Tongue (tissue), 2 donors: ENCODE data around the gene CACNA1S. TPM values are rescaled to one million over a fixed set of nuclear protein-coding genes. Genes with fewer than 3 reads are reported as not detected.

Source experiments
- DNase-seq: peaks from one replicate; pipeline ENCODE4 v3.0.0-alpha.2; 2015
- total RNA-seq: library from RNA; depleted of rRNA; stranded (reverse); fragments of >200 nt; gene quantifications from one replicate; pipeline ENCODE4 v1.2.3, GENCODE V29; 2014

The CACNA1S gene
- 74.9 TPM for total RNA-seq

DNA sequence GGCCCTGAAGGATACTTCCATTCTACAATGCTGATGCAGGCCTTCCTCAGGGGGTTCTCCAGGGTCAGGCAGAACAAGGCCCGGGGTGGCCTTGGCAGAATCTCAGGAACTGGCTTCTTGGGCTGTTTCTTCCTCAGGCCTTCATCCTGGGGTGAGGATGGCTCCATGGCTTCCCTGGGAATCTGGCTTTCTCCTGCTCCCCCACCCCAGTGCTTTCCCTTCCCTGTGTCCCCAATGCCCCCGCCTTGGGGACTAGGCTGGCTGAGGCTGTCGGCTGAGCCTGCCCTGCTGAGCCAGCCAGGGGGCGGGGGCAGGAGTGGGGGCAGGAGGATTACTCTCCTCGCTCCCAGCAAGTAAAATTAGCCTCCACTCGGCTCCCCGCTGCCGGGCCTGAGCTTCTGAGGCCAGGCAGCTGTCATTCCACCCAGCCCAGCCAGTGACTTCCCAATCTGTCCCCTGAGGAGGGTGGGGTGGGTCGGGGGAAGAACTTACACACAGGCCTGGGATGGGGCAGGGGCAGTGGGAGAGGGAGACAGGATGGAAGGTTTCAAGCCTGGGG is at the start of gene CACNA1S:
Gene CACNA1S, minus strand, starts transcription at position 254 of the 559 bp plus-strand sequence. Its CDS starts 87 bp downstream, at position 167.
- peak; percentile 89 for DNase-seq

DNA sequence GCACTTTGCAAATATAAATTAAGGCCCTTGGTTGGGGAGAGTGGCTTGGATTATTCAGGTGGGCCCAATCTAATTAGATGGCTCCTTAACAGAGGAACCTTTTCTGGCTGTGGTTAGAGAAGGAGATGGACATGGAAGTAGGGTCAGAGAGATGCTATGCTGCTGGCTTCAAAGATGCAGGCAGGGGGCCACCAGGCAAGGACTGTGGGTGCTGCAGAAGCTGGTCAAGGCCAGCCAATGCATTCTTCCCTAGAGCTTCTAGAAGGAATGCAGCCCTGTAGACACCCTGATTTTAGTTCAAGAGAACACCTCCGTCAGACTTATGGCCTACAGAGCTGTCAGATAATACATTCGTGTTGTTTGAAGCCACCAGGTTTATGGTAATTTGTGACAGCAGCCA is 45.7 kb upstream of the CACNA1S start:
- DNase-seq, result no peak

DNA sequence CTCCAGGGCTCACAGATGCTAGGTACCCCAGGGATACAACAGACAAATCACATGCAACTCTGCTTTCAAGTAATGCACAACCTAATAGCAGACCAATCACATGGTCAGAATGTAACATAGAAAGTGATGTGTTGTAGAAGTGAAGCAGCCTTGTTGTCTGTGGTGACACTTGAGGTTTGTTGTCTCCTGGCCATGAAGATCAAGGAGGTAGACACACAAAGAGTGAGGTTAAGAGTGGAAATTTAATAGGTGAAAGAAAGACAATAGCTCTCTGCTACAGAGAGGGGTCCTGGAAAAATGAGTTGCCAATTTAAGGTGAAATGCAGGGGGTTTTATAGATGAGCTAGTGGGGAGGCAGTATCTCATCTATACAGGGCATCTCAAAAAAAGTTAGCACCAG is 44.6 kb upstream of the CACNA1S start:
- no peak for DNase-seq

DNA sequence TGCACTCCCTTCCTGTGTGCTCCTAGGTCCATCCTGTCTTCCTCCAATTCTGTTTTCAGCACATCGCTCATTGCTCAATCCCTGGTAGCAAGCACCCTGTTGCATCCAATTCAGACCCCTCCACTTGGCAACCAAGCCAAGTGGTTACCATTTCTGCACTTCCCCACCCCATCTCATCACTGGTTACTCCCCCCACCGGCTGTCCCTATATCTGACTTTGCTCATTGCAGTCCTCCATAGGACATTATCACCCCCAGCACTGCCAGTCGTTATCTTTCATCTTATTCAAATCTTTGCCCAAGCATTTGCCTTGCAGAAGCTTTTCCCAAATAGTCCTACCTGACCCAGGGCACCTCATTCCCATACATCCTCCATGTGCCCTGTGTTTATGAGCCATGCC is 44.1 kb upstream of the CACNA1S start:
- no peak for DNase-seq

DNA sequence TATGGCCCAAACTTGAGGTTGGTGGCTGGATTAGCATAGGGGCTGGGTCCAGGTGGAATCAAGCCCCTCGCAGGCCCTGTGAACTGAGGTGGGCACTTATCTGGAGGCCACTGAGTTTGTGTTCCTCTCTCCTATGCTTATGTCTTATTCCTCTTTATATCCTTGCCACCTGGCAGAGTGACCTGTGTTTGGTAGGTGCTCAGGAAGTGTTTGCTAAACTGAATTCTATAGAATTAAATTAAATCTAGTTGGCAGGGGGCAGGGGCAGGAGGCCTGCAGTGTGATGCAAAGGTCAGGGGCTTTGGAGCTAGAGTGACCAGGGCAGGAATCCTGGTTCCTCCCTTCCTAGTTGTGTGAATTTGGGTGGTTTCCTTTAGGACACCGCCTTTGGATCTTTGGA is 43.1 kb upstream of the CACNA1S start:
- no peak for DNase-seq

DNA sequence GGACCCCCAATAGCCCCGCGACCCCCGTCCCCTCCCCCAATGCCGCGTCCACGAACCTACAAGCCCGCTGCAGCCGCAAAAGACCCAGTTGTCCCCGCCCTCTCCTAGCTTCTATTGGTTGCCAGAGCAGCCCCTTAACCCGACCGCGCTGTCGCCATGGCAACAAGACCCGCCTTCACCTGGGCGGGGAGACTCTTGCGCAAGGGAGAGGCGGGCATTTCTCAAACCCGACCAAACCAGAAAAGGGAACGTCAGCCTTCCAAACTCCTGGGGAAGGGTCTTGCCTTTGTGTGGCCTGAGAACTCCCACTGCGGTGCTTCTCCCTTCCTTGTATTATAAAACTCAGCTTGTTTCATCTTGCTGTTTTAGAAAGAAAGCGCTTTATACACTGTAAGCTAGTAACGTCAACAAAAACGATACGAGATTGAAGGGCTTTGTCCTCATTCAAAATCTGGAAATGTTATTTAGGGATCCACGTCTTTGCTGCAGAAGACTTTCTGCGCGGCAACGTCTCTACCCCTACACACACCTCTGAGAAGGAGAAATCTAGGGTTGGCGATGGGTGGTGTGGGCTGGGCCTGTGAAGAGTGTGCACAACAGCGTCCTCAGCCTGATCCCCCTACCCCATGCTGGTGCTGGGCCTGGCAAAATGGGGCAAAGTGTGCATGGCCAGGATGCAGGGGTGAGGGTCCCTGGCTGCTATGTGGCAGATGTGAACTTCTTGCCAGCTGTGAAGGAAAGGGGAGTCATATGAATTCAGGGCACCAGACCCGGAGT is 42.4 kb upstream of the CACNA1S start, which contains the start of gene TMEM9:
Gene TMEM9, minus strand, starts transcription at position 86 of the 777 bp plus-strand sequence. CDS start 551 bp downstream, outside the sequence.
- DNase-seq, result peak; percentile 99

DNA sequence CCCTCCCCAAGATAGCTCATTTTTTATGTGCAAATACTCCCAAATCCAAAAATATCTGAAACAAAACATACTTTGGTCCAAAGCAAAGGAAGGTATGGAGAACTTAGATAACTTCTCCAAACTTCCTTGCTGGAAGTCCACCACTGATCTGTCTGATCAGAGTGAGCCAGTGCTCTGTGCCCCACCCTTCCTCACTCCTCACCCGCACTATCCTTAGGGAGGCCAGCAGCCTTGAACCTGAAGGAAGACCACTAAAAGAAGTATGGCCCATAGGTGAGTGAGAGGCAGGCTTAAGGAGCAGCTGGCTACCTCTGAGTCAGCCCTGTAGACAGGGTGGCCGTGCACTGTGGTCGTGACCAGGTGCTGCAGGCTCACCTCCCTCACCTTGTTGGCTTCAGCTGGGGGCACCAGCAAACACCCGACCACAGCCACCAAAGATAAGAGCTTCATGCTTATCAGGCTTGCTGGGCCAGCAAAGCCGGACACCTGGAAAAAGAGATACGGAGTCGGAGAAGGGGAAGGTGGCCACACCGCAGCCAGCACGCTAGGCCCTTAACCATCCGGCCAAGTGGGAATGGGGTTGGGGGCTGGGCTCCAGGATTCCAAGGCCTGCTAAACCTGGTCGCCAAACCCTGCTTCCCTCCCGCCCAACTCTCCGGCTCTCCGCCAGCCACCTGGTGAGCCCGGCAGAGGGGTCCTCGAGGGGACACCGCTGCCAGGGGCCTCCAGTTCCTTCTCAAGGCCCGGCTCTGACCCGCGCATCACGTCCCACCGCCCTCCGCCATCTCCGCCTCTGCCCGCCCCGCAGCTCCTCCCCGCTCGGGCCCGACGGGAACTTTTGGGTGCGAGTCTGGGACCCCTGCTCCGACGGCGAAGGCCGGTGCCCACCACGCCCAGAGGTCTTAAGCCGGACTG is 41.5 kb upstream of the CACNA1S start:
- no peak for DNase-seq

DNA sequence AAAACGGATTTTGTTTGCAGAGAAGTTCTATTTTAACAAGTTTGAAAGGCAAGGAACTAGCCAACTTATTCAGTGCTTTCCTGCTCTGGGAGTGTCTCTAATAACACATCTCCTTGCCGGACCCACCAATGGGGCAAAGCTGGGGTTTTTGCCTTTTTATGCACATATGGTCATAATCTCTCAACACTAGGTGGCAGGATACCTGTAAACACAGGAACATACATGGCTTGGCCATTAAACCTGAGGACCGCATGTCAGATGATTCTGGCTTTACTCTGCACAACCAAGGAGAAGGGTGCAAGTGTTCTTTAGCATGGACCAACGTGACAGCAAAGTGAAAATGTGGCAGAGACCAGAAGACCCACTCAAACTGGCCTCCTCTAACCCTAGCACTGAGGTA is 37.2 kb upstream of the CACNA1S start:
- no peak for DNase-seq

DNA sequence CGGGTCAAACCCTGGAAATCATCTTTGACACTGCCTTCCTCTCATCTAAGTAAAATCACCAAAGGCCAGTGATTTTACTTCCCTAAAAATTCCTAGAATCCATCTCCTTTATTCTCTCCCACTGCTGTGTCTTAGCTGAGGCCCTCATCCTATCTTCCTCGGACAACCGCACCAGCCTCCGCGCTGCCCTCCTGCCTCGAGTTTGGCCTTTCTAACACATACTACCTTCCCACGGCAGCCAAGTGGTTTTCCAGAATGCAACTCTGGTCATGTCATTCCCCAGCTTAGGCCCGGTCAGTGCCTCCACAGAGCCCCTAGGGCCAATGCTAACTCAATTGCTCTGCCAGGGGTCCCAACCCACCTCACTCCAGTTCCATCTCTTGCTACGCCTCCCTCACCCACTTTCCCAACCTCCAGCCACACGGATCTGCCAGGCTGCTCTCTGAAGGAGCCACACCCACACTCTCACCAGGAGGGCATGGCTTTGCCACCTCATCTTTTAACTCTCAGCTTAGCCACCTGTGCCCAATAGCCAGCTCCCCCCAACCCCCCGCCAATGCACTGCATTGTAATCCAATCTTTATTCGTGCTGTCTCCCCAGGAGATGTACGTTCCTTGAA is 35.3 kb upstream of the CACNA1S start:
- no peak for DNase-seq

DNA sequence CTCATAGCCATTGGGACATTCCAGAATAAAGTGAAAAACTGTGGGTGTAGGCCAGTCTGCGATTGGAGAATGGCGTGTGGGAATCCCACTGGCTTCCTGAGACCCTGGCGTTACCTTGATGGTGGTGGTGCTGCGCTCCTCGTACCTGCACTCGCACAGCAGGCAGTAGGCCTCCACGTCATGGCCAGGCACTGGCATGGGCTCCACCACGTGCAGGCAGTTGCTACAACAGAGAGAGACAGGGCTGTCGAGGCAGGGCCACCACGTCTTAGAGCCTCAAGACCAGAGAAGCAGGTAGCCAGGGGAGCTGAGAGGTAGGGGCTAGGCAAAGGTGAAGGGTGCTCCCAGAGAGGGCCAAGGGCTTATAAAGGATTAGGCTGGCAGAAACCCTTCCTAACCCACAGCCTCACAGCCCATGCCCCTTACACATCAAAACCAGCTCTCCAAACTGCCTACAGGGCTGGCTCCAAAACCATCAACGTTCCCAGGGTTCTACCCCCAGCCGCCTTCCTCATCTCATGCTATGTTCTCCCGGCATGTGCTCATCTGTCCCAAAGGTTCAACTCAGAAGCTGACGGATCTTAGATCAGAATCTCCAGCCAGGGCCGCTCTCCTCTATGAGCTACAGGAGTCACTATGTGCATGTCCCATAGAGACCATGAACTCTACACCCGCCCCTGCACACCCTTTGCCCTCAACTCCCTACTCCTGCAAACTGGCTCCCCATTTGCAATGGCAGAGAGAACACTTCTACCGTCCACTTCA is 34.6 kb upstream of the CACNA1S start:
- DNase-seq, result no peak

DNA sequence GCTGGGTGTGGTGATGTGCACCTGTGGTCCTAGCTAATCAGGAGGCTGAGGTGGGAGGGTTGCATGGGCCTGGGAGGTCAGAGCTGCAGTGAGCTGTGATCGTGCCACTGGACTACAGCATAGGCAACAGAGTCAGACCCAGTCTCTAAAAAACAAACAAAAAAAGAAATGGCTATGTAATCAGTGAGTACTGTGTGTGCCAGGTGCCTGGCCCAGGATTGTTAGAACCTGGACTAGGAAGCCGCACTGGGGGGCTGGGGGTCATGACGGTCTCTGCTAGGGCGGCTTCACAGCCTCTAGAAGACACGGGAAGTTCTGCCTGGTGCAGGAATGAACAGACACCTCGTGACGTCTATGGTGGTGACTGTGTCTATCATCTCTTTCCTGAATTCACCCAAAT is 33.6 kb upstream of the CACNA1S start:
- DNase-seq, result no peak

DNA sequence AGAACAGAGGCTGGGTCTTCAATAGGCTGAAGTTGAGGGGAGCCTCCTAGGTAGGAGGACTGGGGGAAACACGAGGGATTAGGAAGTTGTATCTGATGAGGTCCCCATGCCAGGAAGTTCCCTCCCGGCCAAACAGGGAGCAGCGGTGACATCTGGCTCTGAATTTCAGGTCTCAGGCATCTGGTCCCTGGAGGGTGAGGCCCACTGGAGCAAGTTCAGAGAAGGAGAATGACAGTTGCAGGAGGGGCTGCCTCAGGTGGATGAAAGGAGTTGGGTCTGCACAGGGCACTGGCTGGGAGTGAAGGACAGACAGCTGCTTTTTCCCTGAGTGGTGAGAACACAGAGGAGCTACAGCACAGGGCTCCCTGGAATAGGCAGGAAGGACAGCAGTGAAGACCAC is 32.9 kb upstream of the CACNA1S start:
- DNase-seq, result no peak

DNA sequence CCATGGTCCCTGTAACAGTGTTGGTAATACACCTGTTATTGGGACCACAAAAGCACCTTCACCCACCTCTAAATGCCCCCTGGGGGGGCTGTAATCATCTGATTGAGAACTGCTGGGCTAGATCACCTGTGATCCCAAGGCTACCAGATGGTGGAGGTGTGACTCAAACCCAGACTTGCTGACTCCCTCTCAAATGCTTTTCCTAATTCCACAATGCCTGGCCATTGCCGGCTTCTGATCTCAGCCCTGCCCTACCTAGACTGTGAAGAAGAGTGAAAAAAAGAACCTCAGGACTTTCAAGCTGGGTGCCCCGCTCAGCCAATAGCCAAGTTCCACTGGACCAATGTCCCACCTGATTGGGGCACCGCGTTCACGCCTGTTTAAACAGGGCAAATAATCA is 32.5 kb upstream of the CACNA1S start:
- no peak for DNase-seq

DNA sequence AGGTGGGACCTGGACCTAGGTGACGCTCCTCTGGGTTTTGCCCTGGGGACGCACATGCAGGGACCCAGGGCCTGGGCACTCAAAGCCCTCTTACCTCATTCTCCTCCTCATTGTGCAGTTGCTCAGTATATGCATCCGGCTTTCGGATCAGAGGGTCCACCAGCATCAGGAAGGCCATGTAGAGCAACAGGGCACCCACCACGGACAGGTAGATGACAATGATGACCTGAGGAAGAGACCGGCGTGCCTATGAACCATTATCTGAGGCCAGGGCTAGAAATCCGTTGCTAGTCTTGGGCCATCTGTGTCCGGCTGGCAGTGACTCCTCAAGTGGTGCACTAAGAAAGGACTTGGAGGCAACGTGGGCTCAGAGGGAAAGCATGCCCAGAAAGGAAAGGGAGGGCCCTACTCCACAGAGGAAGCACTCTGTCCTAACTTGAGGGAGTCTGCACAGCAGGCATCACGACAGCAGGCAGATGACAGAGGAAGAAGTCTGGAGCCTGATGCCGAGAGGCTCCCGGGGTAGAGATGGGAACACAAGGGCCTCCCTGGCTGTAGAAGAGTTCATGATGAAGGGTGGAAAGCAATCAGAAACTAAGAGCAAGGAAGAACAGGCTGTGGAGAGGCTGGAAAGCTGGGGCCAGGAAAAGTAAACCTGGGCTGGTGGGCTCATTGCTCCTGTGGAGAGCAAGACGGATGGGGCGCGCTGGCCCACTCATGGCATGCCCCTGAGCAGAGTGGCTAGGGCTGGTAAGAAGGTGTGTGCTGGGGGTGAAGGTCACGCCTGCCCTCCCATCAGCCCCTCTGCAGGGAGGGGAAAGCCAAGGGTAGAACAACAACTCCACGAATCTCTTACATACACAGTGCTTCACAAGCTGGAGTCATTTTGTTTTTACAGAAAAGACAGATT is 31.8 kb upstream of the CACNA1S start:
- DNase-seq, result no peak

DNA sequence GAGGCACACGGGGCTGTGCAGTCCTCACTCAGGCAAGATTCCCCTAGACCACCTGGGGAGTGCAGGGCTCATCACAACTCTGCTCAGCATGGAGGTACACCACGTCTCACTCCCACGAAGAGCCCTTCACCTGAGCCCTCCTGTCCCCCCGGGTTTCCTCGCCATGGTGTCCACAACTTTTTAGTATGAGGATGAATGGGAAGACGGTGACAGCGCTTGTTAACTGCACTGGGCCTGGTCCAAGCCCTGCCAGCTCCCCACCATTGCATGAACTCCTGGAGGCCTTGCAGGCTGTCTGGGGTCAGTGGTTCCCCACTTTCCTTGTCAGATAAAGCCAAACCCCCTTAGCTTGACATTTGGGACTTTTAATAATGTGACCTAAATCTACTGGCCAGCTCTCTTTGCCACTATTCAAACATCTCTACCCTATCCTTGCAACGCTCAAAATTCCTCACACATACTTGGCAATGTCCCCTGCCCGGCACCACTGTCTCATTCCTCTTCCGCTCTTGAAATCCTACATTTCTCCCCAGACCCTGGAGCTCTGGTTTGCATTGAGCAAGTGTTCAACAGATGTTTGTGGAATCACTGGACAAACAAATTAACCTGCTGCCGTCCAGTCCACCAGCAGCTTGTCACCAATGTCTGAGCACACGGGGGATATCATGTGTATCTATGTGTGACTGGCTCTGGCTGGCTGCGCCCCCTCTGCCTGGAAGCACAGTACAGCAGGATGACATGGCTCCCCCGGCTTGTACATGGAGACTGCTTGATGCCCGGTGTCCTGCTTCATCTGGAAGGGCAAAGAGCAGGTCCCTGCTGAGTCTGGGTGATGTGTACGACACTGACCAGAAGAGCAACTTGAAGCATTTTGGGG is 30.9 kb upstream of the CACNA1S start:
- DNase-seq, result no peak

DNA sequence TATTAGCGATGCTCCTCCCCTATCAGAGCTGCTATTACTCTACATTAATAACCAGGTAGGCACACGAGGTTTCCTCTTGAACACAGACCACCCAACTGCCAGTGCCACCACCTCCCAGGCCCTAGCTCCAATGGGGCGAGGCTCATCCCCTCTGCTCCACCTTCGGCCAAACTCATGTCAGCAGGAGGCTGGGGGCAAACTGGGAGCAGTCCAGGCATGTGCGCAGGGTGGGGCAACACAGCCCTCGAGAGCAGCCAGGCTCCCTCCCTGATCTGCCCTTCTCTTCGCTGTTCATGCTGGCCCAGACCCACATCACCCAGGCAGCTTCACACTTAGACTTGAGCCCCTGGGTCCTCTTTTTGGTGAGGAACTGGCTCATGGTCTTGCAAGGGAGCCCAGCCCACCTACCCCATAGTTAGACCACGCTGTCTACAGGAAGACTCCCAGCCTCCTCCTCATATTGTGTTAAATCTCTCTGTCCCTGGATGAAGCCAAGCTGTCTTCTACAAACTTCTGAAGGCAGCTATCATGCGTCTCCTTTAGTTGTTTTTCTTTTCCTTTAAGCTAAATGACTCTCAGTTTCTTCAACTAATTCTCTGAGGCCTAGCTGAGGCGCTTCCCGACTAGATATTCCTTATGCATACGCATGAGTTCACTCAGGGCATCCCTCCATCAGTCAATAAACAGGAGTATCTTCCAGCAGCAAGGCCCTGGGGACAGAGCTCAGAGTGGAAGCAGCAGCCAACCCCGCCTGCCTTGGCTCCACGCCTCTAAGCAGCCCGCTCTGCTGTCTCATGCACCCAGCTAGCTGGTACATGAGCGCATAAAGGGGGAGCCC is 30.0 kb upstream of the CACNA1S start:
- no peak for DNase-seq

DNA sequence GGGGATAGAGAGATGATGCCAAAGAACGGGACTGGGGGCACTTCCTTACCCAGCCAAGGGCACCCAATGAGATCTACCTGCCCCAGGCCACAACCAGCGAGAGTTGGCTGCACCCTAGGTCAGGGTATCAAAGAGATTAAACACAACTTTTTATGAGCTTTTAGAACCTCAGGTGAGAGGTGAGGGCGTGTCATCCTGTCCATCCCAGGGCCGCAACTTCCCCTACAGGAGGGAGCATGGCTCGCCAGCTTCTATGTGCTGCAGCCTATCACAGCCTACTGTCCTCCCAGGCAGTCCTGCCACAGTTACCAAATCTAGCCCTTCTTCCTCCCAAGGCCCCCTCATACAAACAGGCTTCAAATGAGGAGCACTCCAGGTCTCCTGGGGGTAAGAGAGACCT is 29.2 kb upstream of the CACNA1S start:
- no peak for DNase-seq

DNA sequence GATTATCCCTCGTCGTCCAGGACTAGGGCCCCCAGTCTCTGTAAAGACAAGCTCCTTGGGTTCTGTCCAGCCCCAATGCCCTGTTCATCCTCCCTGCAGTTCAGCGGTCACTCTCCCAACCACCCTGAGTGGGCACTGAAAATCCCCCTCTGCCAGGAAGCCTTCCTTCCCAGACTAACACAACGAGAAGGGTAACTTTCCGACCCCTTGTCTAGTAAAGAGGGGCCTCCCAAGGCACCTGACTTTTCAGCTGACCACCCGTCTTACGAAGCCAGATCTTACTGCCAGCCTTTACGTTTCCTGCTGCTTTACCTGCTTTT is 28.7 kb upstream of the CACNA1S start:
- no peak for DNase-seq
